T-helper 2 cell treated with Interferon-gamma antibody and Interleukin-4, amounts not matched to agents 5 μg/mL and 100 μg/mL, for 36 hours (primary cell): Measurements from ENCODE around the gene GAST.

ENCODE experiments used
- DNase-seq: peaks from one replicate; pipeline ENCODE4 v3.0.0; 2021; ENCODE audit warnings: low spot score
- H3K27ac Mint-ChIP-seq: one replicate; pipeline ENCODE4 v1.8.0; 2021; ENCODE audit warnings: mild to moderate bottlenecking, mixed read lengths
- H3K27me3 Mint-ChIP-seq: one replicate; pipeline ENCODE4 v1.8.0; 2021; ENCODE audit warnings: low read depth, mixed read lengths
- H3K36me3 Mint-ChIP-seq: one replicate; pipeline ENCODE4 v1.8.0; 2021; ENCODE audit warnings: low read depth, mixed read lengths
- H3K4me1 Mint-ChIP-seq: one replicate; pipeline ENCODE4 v1.8.0; 2021; ENCODE audit warnings: low read depth, mixed read lengths
- H3K4me3 Mint-ChIP-seq: one replicate; pipeline ENCODE4 v1.8.0; 2022; ENCODE audit warnings: mild to moderate bottlenecking, moderate library complexity, mixed read lengths
- H3K9me3 Mint-ChIP-seq: one replicate; pipeline ENCODE4 v1.8.0; 2021; ENCODE audit warnings: mixed read lengths

The GAST gene

DNA sequence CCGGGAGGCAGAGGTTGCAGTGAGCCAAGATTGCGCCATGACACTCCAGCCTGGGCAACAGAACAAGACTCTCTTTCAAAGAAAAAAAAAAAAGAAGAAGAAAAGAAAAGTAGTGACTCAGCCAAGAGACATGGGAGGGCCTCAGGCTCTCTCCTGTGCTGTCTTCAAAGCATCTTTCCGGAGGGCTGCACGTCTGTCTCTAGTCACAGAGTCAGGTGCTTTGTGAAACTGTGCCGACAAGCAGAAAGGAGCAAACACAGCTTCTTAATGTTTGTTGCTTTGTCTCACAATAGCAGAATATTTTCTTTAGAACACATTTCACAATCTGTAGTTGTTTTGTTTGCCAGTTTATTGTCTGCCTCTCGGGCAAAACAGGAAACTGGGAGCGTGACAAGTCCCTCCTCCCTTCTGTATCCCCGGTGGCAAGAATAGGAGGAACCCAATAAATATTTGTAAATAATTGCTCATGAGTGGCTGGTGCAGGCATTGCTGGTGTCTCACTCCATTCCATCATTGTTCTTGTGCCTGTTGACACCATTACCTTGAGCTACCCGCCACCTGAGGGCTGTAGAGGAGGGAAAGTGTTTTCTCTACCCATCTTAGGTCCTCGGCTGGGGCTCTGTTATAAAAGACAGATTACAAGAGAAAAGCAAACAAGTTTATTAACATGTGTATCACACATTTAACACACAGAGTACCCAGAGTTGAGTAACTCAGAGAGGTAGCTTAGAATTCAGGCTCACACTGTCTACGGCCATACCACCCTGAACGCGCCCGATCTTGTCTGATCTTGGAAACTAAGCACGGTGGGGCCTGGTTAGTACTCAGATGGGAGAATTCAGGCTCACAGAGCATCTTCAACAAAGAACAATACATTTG lies 5.5 kb downstream of the GAST start:
- H3K27me3 Mint-ChIP-seq: no peaks in the 10 kb centered on the region
- no peaks in the 10 kb centered on the region for H3K4me1 Mint-ChIP-seq
- H3K4me3 Mint-ChIP-seq: no peak overlapping the region
- no peak for DNase-seq
- no peak overlapping the region for H3K27ac Mint-ChIP-seq
- no peaks in the 10 kb centered on the region for H3K9me3 Mint-ChIP-seq
- H3K36me3 Mint-ChIP-seq: no peaks in the 10 kb centered on the region

DNA sequence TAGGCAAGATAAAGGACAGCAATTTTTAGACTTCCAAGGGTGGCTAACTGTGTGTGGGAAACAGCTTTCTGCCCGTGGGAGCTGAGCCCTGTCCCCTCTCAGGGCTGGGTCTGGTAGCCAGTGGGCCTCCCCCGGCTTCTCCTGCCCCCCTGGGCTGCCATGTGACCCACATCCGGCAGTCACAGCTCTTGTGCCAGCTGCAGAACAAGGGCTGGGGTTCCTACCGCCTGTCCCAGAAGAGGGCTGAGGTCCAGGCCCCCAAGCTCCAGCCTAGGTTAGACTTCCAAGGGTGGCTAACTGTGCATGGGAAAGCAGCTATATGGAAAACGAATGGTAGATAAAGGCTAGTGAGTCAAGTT lies 6.1 kb downstream of the GAST start:
- Mint-ChIP-seq H3K9me3 (no peaks in the 10 kb centered on the region), H3K4me3 (no peak overlapping the region), H3K27ac (no peak overlapping the region), H3K4me1 (no peaks in the 10 kb centered on the region), H3K36me3 (no peaks in the 10 kb centered on the region), H3K27me3 (no peaks in the 10 kb centered on the region)
- no peak for DNase-seq

DNA sequence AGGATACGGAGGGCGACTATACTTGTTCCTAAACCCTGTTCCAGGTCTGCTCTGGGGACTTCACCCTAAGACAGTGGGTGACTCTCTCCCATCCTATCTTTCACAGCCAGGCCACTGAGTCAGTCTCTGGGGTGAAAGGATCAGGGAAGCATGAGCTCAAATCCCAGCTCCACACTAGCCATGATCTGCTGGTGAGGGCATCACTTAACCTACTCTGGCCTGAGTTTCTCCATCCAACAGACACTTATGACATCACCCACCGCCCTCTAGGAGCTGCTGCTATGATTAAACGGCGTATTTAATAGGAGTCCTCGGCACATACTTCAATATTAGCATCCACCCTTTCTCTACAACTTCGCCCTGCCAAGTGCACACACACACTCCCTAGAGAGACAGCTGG lies 10.1 kb downstream of the GAST start:
- Mint-ChIP-seq H3K36me3 (no peaks in the 10 kb centered on the region), H3K9me3 (no peaks in the 10 kb centered on the region), H3K27me3 (no peaks in the 10 kb centered on the region), H3K4me1 (no peaks in the 10 kb centered on the region), H3K27ac (no peak overlapping the region), H3K4me3 (no peak overlapping the region)
- DNase-seq: no peak

DNA sequence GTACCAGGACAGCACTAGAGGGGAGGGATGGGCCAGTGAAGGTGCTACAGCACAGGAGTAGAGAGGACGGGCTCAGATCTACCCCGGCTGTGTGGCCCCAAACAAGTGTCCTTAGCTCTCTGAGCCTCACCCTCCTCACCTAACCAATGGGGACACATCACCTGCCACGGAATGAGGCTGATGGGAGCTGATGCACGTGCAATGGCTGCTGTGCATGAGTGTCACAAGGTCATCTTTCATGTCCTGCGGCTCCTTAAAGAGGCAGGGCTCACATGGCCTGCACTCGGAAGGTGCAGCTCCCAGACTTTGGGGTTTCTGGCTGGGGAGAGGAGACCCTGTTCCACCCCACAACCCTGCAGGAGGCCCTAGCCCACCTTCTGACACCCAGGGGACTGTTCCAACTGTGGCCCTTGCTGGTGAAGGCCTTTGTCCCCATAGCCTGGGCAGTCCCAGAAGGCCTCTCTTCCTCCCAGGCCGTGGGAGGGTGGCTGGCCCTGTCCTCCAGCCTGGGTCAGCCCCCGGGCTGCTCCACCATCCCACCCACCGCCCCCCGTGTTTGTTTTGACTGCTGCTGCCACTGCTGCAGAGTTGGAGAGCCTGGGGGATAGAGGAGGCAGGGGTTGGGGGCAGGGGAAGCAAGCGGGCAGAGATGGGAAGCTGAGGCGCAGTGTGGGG lies 11.8 kb downstream of the GAST start:
- Mint-ChIP-seq H3K4me3 (no peak overlapping the region), H3K4me1 (no peaks in the 10 kb centered on the region), H3K9me3 (no peaks in the 10 kb centered on the region), H3K27me3 (no peaks in the 10 kb centered on the region), H3K36me3 (no peaks in the 10 kb centered on the region), H3K27ac (no peak overlapping the region)
- DNase-seq: no peak

DNA sequence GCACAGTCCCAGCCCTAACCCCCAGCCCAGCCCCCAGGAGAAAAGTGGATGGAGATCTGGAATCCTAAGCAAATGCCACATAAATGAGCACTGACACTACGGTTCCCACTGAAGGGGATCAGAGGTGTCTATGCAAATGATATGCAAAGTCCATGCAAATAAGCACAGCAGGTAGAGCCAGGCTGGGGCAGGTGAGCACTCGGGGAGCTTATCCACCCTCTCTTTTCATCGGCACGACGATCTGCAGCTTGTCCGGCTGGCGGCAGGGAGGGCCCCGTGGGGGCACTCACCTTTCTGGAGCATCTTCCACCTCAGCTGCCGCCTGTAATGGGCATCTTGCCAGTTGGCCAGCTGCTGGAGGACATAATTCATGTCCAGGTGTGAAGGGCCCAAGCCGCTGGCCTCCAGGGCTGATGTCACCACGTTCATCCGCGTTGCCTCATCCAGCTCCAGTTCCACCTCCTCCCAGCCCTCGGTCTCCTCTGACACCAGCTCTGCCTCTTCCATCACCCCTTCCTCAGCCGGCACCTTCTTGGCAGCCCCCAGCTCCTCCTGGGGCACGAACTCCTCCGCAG lies 12.4 kb downstream of the GAST start:
- no peak for DNase-seq
- H3K9me3 Mint-ChIP-seq: no peaks in the 10 kb centered on the region
- H3K4me3 Mint-ChIP-seq: no peak overlapping the region
- no peak overlapping the region for H3K27ac Mint-ChIP-seq
- no peaks in the 10 kb centered on the region for H3K36me3 Mint-ChIP-seq
- no peaks in the 10 kb centered on the region for H3K4me1 Mint-ChIP-seq
- no peaks in the 10 kb centered on the region for H3K27me3 Mint-ChIP-seq

DNA sequence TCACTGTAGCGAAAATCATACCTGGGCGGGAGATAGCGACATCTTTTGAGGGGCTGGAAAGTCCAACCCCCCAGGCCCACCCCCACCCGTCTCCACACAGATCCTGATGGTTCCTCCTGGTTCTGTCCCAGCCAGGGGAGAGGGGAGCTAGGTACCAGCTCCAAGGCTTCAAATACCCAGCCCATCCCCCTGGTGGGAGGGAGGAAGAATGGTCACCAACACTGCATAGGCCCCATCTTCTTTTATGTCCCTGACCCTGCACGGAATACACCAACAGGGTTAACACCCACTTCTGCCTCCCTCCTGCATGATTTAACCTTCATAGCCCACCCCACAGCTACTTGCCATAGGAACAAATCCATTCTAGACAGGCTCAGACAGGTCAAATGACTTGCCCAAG lies 13.0 kb downstream of the GAST start:
- no peaks in the 10 kb centered on the region for H3K36me3 Mint-ChIP-seq
- H3K27me3 Mint-ChIP-seq: peaks cover 4% of the 10 kb centered on the region
- no peak overlapping the region for H3K4me3 Mint-ChIP-seq
- no peak overlapping the region for H3K27ac Mint-ChIP-seq
- no peaks in the 10 kb centered on the region for H3K9me3 Mint-ChIP-seq
- no peaks in the 10 kb centered on the region for H3K4me1 Mint-ChIP-seq
- DNase-seq: no peak

DNA sequence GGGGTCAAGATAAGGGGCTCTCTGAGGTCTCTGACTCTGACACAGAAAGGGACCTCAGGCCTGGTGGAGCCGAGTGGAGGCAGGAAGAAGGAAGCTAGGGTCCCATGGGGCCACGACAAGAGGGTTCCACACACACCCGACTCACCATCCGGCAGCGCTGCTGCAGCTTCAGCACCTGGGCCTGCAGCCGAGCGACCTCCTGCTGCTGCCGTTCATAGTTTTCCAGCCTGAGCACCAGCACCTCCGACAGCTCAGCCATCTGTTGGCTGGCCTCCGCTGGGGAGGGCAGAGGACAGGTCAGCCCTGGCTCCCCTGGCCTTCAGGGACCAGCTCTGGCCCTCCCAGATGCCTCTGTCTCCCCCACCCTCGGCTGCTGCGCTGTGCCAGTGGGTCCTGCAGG lies 15.9 kb downstream of the GAST start:
- Mint-ChIP-seq H3K27ac (no peak overlapping the region), H3K9me3 (no peaks in the 10 kb centered on the region), H3K4me1 (no peaks in the 10 kb centered on the region), H3K27me3 (peaks cover 29% of the 10 kb centered on the region), H3K36me3 (no peaks in the 10 kb centered on the region), H3K4me3 (no peak overlapping the region)
- no peak for DNase-seq

DNA sequence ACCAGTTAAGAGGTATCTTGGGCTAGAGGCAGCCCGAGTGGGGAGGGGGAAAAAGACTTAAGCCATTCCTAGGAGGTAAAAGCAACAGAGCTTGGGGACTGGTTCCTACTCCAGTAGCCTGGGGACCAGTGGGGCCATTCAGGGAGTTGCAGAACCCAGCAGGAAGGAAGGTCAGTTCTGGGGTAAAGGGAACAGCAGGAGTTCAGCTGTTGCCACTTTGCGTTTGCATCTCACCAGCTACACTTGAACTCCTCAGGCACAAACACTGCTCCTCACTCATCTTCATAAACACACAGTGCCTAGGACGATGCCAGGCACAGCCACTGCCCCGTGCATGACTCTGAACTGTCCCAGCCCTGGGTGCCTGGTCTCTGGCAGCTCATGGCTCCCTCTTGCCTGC lies 18.3 kb downstream of the GAST start:
- H3K4me1 Mint-ChIP-seq: peaks cover 1% of the 10 kb centered on the region
- H3K36me3 Mint-ChIP-seq: no peaks in the 10 kb centered on the region
- H3K9me3 Mint-ChIP-seq: no peaks in the 10 kb centered on the region
- no peak for DNase-seq
- H3K27ac Mint-ChIP-seq: no peak overlapping the region
- H3K4me3 Mint-ChIP-seq: no peak overlapping the region
- H3K27me3 Mint-ChIP-seq: peaks cover 46% of the 10 kb centered on the region

DNA sequence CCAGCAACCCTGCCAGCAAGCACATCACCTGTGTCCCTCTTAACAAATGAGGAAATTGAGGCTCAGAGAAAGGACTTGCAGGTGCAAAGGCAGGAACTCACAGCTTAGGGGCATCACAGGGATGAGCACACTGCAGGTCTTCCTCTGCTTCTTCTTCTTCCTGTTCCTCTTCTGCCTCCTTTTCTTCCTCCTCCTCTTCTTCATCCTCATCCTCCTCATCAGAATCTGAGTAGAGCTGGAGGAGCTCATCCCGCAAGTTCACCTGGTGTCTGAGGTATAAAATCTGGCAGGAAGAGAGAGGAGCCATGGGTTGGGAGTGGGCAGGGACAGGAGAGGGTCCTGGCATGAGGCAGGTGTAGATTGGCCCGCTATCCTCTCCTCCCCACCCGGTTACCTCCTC lies 19.7 kb downstream of the GAST start:
- Mint-ChIP-seq H3K4me3 (no peak overlapping the region), H3K9me3 (no peaks in the 10 kb centered on the region), H3K27ac (no peak overlapping the region), H3K4me1 (peaks cover 1% of the 10 kb centered on the region), H3K36me3 (no peaks in the 10 kb centered on the region), H3K27me3 (peaks cover 59% of the 10 kb centered on the region)
- DNase-seq: no peak

DNA sequence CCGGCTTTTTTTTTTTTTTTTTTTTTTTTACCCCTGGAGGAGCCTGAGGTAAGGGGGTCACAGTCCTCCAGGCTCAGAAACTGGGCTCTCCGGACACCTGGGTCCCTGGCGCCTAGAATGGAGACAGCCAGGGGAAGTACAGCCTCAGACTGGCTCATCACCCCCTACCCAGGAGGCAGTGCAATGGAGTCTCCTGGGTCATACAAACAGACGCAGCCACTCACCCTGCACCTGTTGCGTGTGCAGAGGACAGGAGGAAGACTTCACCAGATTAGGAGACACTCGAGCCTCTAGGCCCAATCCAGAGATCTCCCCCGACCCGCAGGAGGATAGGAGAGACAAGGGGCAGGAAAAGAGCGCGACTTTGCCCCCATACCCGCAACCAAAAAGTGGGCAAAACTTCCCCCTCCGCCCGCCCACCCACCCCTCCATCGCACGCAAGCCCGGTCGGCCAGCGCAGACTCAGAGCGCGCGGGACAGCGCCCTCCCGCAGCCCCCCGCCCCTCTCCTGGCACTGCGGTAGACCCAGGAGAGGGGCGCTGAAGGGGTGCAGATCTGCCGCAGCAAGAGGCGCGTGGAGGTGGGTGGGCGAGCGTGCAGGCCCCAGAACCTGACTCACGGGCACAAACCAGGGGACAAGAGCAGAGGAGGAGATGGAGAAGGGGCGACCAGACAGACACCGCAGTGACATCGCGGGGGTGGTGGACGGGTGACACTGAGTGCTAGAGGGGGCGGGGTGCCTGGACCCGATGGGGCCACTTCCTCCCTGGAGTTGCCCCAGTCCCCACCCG lies 21.4 kb downstream of the GAST start:
- Mint-ChIP-seq H3K27me3 (peaks cover 63% of the 10 kb centered on the region), H3K4me3 (no peak overlapping the region), H3K27ac (no peak overlapping the region), H3K4me1 (peaks cover 1% of the 10 kb centered on the region), H3K9me3 (no peaks in the 10 kb centered on the region), H3K36me3 (no peaks in the 10 kb centered on the region)
- DNase-seq: peak; percentile 7

DNA sequence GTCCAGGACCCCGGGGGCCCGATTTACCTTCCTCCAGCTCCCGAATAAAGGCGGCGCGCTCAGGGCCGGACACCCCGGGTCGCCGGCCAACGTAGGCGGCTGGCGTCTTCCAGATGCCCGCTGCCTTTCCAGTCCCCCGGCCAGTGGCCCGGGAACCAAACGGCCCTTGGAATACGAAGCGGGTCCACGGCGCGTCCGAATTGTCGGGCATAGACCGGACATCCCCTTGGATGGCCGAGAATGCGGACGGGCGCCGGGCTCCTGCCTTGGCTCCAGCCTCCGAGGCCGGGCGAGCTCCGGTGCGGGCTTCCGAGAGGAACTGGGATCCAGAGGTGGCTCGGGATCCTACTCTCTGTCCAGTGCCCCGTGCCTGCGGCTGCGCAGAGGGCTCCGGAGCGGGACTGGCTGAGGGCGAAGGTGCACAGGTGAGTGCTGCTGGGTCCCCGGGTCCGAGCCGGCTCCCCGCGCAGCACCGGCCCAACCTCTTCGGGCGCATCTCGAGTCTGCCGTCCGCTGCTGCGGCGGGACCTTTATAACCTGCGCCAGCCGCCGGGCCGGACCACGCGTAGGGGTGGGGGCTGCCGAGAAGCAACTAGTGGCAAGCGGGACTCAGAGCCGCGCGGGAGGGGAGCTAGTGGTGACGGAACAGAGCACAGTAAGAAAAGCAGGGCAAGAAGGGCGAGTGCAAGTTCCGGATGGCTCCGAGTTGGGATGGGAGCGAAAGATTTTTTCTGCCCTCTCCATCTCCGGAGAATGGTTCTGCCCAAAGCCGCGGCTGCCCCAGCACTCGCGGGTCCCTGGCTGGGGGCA lies 22.2 kb downstream of the GAST start, which contains the start of gene HAP1:
Gene HAP1, minus strand, starts transcription at position 505 of the 810 bp plus-strand sequence. Its CDS starts 9 bp downstream, at position 496.
- peaks cover 1% of the 10 kb centered on the region for H3K4me1 Mint-ChIP-seq
- no peak for DNase-seq
- no peaks in the 10 kb centered on the region for H3K9me3 Mint-ChIP-seq
- no peak within 1 kb of the TSS for H3K27ac Mint-ChIP-seq
- H3K36me3 Mint-ChIP-seq: no peaks in the 10 kb centered on the region
- peaks cover 63% of the 10 kb centered on the region for H3K27me3 Mint-ChIP-seq
- H3K4me3 Mint-ChIP-seq: peak within 1 kb of the TSS; percentile 57

DNA sequence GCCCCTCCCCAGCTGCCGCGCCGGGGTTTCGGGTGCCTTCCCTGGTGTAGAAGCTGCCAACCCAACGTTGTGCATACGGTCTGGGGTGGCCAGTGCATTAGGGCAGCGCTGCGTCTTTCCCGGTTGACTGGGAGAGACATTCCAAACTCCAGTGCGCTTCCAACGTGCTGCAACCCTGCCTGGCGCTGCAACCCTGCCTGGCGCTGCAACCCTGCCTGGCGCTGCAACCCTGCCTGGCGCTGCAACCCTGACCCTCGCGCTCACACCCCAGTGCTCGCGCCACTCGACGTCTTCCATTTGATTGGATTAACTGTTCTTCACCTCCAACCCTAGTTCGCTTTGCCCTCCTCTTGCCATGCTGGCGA lies 22.8 kb downstream of the GAST start:
- H3K36me3 Mint-ChIP-seq: no peaks in the 10 kb centered on the region
- H3K4me3 Mint-ChIP-seq: peak overlapping the region; percentile 57
- H3K27me3 Mint-ChIP-seq: peaks cover 61% of the 10 kb centered on the region
- no peak overlapping the region for H3K27ac Mint-ChIP-seq
- DNase-seq: no peak
- H3K4me1 Mint-ChIP-seq: peaks cover 1% of the 10 kb centered on the region
- no peaks in the 10 kb centered on the region for H3K9me3 Mint-ChIP-seq

DNA sequence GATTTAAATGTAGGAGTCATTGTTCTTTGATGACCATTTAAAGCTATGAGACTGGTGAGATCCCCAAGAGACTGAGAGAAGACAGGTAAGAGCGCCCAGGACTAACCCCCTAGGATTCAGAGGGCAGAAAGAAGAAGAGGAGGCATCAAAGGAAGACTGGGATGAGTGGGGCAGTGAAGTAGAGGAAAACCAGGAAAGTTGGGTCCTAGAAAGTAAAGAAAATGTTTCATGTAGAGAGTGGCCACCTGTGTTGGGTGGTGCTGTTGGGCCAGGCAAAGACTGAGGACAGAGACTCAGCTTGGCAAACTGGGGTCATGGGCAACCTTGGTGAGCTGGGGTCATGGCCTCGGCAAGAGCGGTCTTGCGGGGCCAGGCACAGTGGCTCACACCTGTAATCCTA lies 23.6 kb downstream of the GAST start:
- DNase-seq: no peak
- Mint-ChIP-seq H3K27ac (no peak overlapping the region), H3K4me3 (no peak overlapping the region), H3K27me3 (peaks cover 54% of the 10 kb centered on the region), H3K4me1 (peaks cover 1% of the 10 kb centered on the region), H3K36me3 (no peaks in the 10 kb centered on the region), H3K9me3 (no peaks in the 10 kb centered on the region)
